ENCODE results near the gene PNMA6E.

- TF ChIP-seq, protein P1, sequence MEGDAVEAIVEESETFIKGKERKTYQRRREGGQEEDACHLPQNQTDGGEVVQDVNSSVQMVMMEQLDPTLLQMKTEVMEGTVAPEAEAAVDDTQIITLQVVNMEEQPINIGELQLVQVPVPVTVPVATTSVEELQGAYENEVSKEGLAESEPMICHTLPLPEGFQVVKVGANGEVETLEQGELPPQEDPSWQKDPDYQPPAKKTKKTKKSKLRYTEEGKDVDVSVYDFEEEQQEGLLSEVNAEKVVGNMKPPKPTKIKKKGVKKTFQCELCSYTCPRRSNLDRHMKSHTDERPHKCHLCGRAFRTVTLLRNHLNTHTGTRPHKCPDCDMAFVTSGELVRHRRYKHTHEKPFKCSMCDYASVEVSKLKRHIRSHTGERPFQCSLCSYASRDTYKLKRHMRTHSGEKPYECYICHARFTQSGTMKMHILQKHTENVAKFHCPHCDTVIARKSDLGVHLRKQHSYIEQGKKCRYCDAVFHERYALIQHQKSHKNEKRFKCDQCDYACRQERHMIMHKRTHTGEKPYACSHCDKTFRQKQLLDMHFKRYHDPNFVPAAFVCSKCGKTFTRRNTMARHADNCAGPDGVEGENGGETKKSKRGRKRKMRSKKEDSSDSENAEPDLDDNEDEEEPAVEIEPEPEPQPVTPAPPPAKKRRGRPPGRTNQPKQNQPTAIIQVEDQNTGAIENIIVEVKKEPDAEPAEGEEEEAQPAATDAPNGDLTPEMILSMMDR (IDR thresholded peaks at IDR 0.05): no peak
- TF ChIP-seq POLR2A (IDR thresholded peaks at IDR 0.05): no peak
Observed at GRCh38 chrX:153420851-153421599, 19.9 kb upstream of the PNMA6E start.

Data from adrenal gland (tissue), 5 donors.